ENCODE results near the gene RAET1E.

RAET1E gene

DNA sequence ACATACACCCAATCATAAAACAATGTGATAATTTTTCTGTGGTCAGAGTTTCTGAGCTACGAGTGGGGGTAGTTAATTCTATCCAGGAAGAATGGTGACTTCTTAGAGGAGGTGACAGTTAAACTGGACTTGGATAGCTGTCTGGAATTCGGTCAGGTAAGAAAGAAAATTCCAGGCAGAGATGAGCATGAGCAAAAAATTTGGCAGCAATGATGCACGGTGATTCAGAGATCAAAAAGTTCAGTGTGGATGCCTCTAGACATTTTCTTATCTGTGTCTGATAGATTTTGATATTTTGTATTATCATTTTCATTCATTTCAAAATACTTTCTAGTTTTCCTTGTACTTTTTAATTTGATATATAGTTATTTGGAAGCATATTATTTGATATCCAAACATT lies 12.0 kb downstream of the RAET1E start:
- TF ChIP-seq YY1 (IDR thresholded peaks at IDR 0.05; ENCODE audit: insufficient read depth, insufficient read length) (no peak), ZNF274 (IDR thresholded peaks at IDR 0.05; ENCODE audit: low read depth, low read length) (no peak), SUZ12 (IDR thresholded peaks at IDR 0.05; ENCODE audit: extremely low read depth, insufficient read depth, insufficient read length) (no peak)
- no peaks in the 10 kb centered on the region for H3K36me3 ChIP-seq (ENCODE audit: insufficient read depth, insufficient read length, low read length)
- DNase-seq (ENCODE audit: low read depth, low spot score) = no peak
- H3K27me3 ChIP-seq (ENCODE audit: insufficient read depth, insufficient read length) = no peaks in the 10 kb centered on the region
- no peak overlapping the region for H3K9ac ChIP-seq (ENCODE audit: insufficient read length, low read depth)
- no peak overlapping the region for H3K4me3 ChIP-seq (ENCODE audit: insufficient read length, low read depth)
- H3K9me3 ChIP-seq (ENCODE audit: insufficient read depth, low read length) = no peaks in the 10 kb centered on the region
- no peaks in the 10 kb centered on the region for H3K4me1 ChIP-seq (ENCODE audit: insufficient read depth, insufficient read length)

DNA sequence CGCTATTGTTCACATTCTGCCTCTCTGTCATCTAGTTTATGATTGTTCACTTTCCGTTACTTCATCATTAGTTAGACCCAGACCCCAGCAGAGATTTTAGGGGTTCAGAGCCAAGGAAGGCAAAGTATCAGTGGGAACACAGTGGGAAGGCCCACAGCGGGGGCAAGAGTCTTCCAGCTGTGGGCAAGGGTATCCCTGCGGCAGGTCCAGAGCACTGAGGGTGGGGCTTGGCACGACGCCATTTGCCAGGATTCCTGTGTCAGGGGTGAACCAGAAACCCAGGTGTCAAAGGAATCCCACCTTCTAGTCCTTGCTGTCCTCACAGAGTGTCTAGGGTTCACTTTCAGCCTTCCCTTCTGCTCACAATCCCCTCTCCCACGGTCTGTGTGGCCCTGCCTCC lies 13.3 kb downstream of the RAET1E start:
- Histone ChIP-seq H3K4me1 (ENCODE audit: insufficient read depth, insufficient read length) (no peaks in the 10 kb centered on the region), H3K27me3 (ENCODE audit: insufficient read depth, insufficient read length) (peaks cover 2% of the 10 kb centered on the region), H3K4me3 (ENCODE audit: insufficient read length, low read depth) (no peak overlapping the region), H3K9me3 (ENCODE audit: insufficient read depth, low read length) (no peaks in the 10 kb centered on the region), H3K36me3 (ENCODE audit: insufficient read depth, insufficient read length, low read length) (no peaks in the 10 kb centered on the region), H3K9ac (ENCODE audit: insufficient read length, low read depth) (no peak overlapping the region)
- TF ChIP-seq SUZ12 (IDR thresholded peaks at IDR 0.05; ENCODE audit: extremely low read depth, insufficient read depth, insufficient read length) (no peak), ZNF274 (IDR thresholded peaks at IDR 0.05; ENCODE audit: low read depth, low read length) (no peak), YY1 (IDR thresholded peaks at IDR 0.05; ENCODE audit: insufficient read depth, insufficient read length) (no peak)
- DNase-seq (ENCODE audit: low read depth, low spot score) = no peak

DNA sequence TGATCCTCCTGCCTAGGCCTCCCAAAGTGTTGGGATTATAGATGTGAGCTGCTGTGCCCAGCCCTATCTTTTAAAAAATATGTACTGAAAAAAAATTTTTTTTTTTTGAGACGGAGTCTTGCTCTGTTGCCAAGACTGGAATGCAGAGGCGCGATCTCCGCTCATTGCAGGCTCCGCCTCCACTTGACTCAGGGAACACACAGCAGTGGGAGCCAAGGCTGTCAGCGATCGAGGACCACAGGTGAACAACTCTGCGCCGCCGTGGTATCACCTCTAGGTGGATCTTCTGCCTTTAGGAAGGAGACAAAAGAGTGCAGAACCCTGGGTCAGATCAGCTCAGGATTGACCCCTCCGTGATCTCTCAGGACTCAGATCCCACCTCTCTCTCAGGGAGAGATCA lies 13.7 kb downstream of the RAET1E start:
- no peak overlapping the region for H3K9ac ChIP-seq (ENCODE audit: insufficient read length, low read depth)
- H3K4me1 ChIP-seq (ENCODE audit: insufficient read depth, insufficient read length) = no peaks in the 10 kb centered on the region
- H3K36me3 ChIP-seq (ENCODE audit: insufficient read depth, insufficient read length, low read length) = no peaks in the 10 kb centered on the region
- no peak for TF ChIP-seq SUZ12 (IDR thresholded peaks at IDR 0.05; ENCODE audit: extremely low read depth, insufficient read depth, insufficient read length)
- TF ChIP-seq ZNF274 (IDR thresholded peaks at IDR 0.05; ENCODE audit: low read depth, low read length) = no peak
- no peak for TF ChIP-seq YY1 (IDR thresholded peaks at IDR 0.05; ENCODE audit: insufficient read depth, insufficient read length)
- H3K27me3 ChIP-seq (ENCODE audit: insufficient read depth, insufficient read length) = peaks cover 2% of the 10 kb centered on the region
- no peak overlapping the region for H3K4me3 ChIP-seq (ENCODE audit: insufficient read length, low read depth)
- DNase-seq (ENCODE audit: low read depth, low spot score) = no peak
- H3K9me3 ChIP-seq (ENCODE audit: insufficient read depth, low read length) = no peaks in the 10 kb centered on the region

DNA sequence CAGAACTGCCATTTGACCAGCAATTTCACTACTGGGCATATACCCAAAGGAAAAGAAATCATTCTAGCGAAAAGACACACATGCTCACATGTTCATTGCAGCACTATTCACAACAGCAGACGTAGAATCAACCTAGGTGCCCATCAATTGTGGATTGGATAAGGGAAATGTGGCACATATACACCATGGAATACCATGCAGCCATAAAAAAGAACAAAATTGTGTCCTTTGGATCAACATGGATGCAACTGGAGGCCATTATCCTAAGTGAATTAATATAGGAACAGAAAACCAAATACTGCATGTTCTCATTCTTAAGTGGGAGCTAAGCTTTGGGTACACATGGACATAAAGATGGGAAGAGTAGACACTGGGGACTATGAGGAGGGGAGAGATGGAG lies 16.1 kb downstream of the RAET1E start:
- no peak overlapping the region for H3K9ac ChIP-seq (ENCODE audit: insufficient read length, low read depth)
- H3K9me3 ChIP-seq (ENCODE audit: insufficient read depth, low read length) = no peaks in the 10 kb centered on the region
- H3K27me3 ChIP-seq (ENCODE audit: insufficient read depth, insufficient read length) = peaks cover 2% of the 10 kb centered on the region
- no peaks in the 10 kb centered on the region for H3K36me3 ChIP-seq (ENCODE audit: insufficient read depth, insufficient read length, low read length)
- no peaks in the 10 kb centered on the region for H3K4me1 ChIP-seq (ENCODE audit: insufficient read depth, insufficient read length)
- TF ChIP-seq ZNF274 (IDR thresholded peaks at IDR 0.05; ENCODE audit: low read depth, low read length) (no peak), YY1 (IDR thresholded peaks at IDR 0.05; ENCODE audit: insufficient read depth, insufficient read length) (no peak), SUZ12 (IDR thresholded peaks at IDR 0.05; ENCODE audit: extremely low read depth, insufficient read depth, insufficient read length) (no peak)
- no peak overlapping the region for H3K4me3 ChIP-seq (ENCODE audit: insufficient read length, low read depth)
- no peak for DNase-seq (ENCODE audit: low read depth, low spot score)

DNA sequence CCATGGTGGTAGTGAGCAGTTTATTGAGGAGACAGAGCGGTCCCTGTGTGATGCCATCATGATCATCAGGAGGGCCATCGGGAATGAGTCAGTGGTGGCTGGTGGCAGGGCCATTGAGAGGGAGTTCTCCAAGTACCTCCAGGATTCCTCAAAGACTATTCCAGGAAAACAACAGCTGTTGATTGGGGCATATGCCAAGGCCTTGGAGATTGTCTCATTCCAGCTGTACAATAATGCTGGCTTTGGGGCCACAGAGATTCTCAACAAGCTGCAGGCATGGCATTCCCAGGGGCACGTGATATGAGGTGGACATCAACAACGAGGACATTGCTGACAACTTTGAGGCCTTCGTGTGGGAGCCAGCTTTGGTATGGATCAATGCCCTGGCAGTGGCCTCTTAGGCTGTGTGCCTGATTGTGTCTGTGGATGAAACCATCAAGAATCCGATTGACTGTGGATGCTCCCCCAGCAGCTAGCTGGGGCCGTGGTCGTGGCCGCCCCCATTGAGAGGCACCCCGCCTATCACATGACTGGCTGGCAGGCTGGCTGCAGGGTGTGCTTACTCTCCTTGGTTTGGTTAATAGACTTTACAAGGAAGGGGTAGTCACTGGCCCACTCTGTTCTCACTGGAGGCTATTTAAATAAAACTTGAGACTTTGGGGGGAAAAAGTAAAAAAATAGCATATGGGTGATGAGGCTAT lies 16.7 kb downstream of the RAET1E start:
- no peaks in the 10 kb centered on the region for H3K4me1 ChIP-seq (ENCODE audit: insufficient read depth, insufficient read length)
- no peaks in the 10 kb centered on the region for H3K36me3 ChIP-seq (ENCODE audit: insufficient read depth, insufficient read length, low read length)
- peaks cover 2% of the 10 kb centered on the region for H3K27me3 ChIP-seq (ENCODE audit: insufficient read depth, insufficient read length)
- TF ChIP-seq ZNF274 (IDR thresholded peaks at IDR 0.05; ENCODE audit: low read depth, low read length) (no peak), YY1 (IDR thresholded peaks at IDR 0.05; ENCODE audit: insufficient read depth, insufficient read length) (no peak), SUZ12 (IDR thresholded peaks at IDR 0.05; ENCODE audit: extremely low read depth, insufficient read depth, insufficient read length) (no peak)
- no peak for DNase-seq (ENCODE audit: low read depth, low spot score)
- H3K9ac ChIP-seq (ENCODE audit: insufficient read length, low read depth) = no peak overlapping the region
- H3K9me3 ChIP-seq (ENCODE audit: insufficient read depth, low read length) = no peaks in the 10 kb centered on the region
- no peak overlapping the region for H3K4me3 ChIP-seq (ENCODE audit: insufficient read length, low read depth)

DNA sequence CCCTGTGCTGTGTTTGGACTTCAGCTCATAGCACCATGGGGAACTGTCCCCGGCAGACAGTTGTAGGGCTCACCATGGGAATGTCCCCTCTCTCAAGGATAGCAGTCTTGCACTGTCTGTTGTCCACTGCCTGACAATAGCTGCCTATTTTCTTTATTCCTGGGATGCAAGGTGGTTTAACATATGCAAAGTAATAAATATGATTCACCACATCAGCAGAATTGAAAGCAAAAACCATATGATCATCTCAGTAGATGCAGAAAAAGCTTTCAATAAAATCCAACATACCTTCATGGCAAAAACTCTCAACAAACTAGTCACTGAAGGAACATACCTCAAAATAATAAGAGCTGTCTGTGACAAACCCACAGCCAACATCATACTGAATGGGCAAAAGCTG lies 20.3 kb downstream of the RAET1E start:
- TF ChIP-seq SUZ12 (IDR thresholded peaks at IDR 0.05; ENCODE audit: extremely low read depth, insufficient read depth, insufficient read length) = no peak
- TF ChIP-seq YY1 (IDR thresholded peaks at IDR 0.05; ENCODE audit: insufficient read depth, insufficient read length) = no peak
- TF ChIP-seq ZNF274 (IDR thresholded peaks at IDR 0.05; ENCODE audit: low read depth, low read length) = no peak
- DNase-seq (ENCODE audit: low read depth, low spot score) = no peak
- Histone ChIP-seq H3K36me3 (ENCODE audit: insufficient read depth, insufficient read length, low read length) (no peaks in the 10 kb centered on the region), H3K4me1 (ENCODE audit: insufficient read depth, insufficient read length) (no peaks in the 10 kb centered on the region), H3K9ac (ENCODE audit: insufficient read length, low read depth) (no peak overlapping the region), H3K27me3 (ENCODE audit: insufficient read depth, insufficient read length) (peaks cover 2% of the 10 kb centered on the region), H3K4me3 (ENCODE audit: insufficient read length, low read depth) (no peak overlapping the region), H3K9me3 (ENCODE audit: insufficient read depth, low read length) (no peaks in the 10 kb centered on the region)

DNA sequence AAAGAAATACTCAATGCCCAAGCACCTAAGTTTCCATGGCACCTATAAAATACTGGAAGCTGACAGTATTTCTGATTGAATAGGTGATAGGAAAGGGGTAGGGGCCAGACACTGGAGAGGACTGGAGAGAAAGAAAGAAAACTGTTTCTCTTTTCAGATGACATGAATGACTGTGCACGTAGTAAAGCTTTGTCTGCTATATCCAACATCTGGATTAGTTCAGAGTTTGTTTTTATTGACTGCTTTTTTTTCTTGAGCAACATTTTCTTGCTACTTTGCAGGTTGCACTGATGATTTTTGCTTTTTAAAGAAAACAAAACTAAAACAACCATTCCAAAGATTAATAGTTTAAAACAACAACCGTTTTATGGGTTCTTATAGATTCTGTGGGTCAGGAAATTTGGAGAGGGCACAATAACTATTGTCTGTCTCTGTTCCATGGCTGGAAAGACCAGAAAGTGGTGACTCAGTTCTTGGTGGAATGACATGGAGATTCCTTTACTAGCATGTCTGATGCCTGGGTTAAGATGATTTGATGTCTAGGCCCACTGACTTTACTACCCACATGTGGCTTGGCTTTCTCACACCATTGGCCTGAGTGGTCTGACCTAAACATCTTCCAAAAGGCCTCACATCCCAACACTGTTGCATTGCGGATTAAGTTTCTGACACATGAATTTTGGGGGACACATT lies 21.5 kb downstream of the RAET1E start:
- no peak overlapping the region for H3K9ac ChIP-seq (ENCODE audit: insufficient read length, low read depth)
- TF ChIP-seq SUZ12 (IDR thresholded peaks at IDR 0.05; ENCODE audit: extremely low read depth, insufficient read depth, insufficient read length) (no peak), ZNF274 (IDR thresholded peaks at IDR 0.05; ENCODE audit: low read depth, low read length) (no peak), YY1 (IDR thresholded peaks at IDR 0.05; ENCODE audit: insufficient read depth, insufficient read length) (no peak)
- H3K27me3 ChIP-seq (ENCODE audit: insufficient read depth, insufficient read length) = peaks cover 2% of the 10 kb centered on the region
- no peak for DNase-seq (ENCODE audit: low read depth, low spot score)
- no peak overlapping the region for H3K4me3 ChIP-seq (ENCODE audit: insufficient read length, low read depth)
- H3K9me3 ChIP-seq (ENCODE audit: insufficient read depth, low read length) = no peaks in the 10 kb centered on the region
- no peaks in the 10 kb centered on the region for H3K4me1 ChIP-seq (ENCODE audit: insufficient read depth, insufficient read length)
- H3K36me3 ChIP-seq (ENCODE audit: insufficient read depth, insufficient read length, low read length) = no peaks in the 10 kb centered on the region

Data from NT2/D1 (cell line).